GM18907 (cell line): ENCODE results near the gene NAV2.

Experiments
- ATAC-seq: cut with Tn5 transposase; IDR thresholded peaks from one replicate; pipeline ENCODE4 v1.9.1; 2021; ENCODE audit warnings: mild to moderate bottlenecking, moderate library complexity; ENCODE audit not compliant: unreplicated experiment

The NAV2 gene

GRCh38 chr11:19772480-19772879, 59.8 kb downstream of the NAV2 start:
- ATAC-seq: no peak

GRCh38 chr11:19774329-19774728, 61.7 kb downstream of the NAV2 start:
- ATAC-seq: no peak

GRCh38 chr11:19774817-19775580, 62.4 kb downstream of the NAV2 start:
- no peak for ATAC-seq

GRCh38 chr11:19775622-19776021, 63.0 kb downstream of the NAV2 start:
- ATAC-seq: no peak

- peak; percentile 32 for ATAC-seq
Measured at GRCh38 chr11:19777039-19777376, 64.4 kb downstream of the NAV2 start.

- ATAC-seq: peak; percentile 83
Measured at GRCh38 chr11:19777377-19778102, 64.9 kb downstream of the NAV2 start.

- ATAC-seq: no peak
Measured at GRCh38 chr11:19779740-19780139, 67.1 kb downstream of the NAV2 start.

GRCh38 chr11:19781351-19781750, 68.7 kb downstream of the NAV2 start:
- ATAC-seq: no peak

GRCh38 chr11:19785265-19785664, 72.6 kb downstream of the NAV2 start:
- ATAC-seq: no peak

- ATAC-seq: no peak
Measured at GRCh38 chr11:19786644-19787043, 74.0 kb downstream of the NAV2 start.

- no peak for ATAC-seq
Measured at GRCh38 chr11:19788435-19788834, 75.8 kb downstream of the NAV2 start.

GRCh38 chr11:19789245-19789644, 76.6 kb downstream of the NAV2 start:
- ATAC-seq: no peak

- ATAC-seq: no peak
Measured at GRCh38 chr11:19789835-19790710, 77.4 kb downstream of the NAV2 start.

GRCh38 chr11:19790831-19791552, 78.4 kb downstream of the NAV2 start:
- peak; percentile 88 for ATAC-seq

GRCh38 chr11:19792510-19792909, 79.9 kb downstream of the NAV2 start:
- ATAC-seq: no peak

- ATAC-seq: no peak
Measured at GRCh38 chr11:19793326-19793725, 80.7 kb downstream of the NAV2 start.

- no peak for ATAC-seq
Measured at GRCh38 chr11:19794161-19794560, 81.5 kb downstream of the NAV2 start.

GRCh38 chr11:19795082-19795481, 82.4 kb downstream of the NAV2 start:
- no peak for ATAC-seq

- no peak for ATAC-seq
Measured at GRCh38 chr11:19800162-19800561, 87.5 kb downstream of the NAV2 start.

GRCh38 chr11:19800714-19801519, 88.3 kb downstream of the NAV2 start:
- no peak for ATAC-seq
